Transverse colon (tissue), 4 donors: ENCODE data around the gene FCRL3. TPM values are rescaled to one million over a fixed set of nuclear protein-coding genes. Genes with fewer than 3 reads are reported as not detected.

ENCODE experiments used
- DNase-seq: peaks from one replicate; pipeline ENCODE4 v3.0.0-alpha.2; 2019
- H3K27ac ChIP-seq, 4 donors: fragments of 200-600 bp; sonication (generic); 2 replicates each; pipeline ENCODE4 v1.5.1; 2016 to 2018; ENCODE audit warnings: inconsistent platforms in 4 of 4
- H3K27me3 ChIP-seq: fragments of 200-600 bp; sonication (generic); 2 replicates; pipeline ENCODE4 v1.5.1; 2017; ENCODE audit warnings: inconsistent platforms
- H3K36me3 ChIP-seq, 4 donors: fragments of 200-600 bp; sonication (generic); 2 replicates each; pipeline ENCODE4 v1.5.1; 2017 to 2019; ENCODE audit warnings: inconsistent platforms in 4 of 4
- H3K4me1 ChIP-seq, 4 donors: fragments of 200-600 bp; sonication (generic); 2 replicates each; pipeline ENCODE4 v1.5.1; 2017 to 2020; ENCODE audit warnings: inconsistent platforms in 4 of 4
- H3K4me3 ChIP-seq, 4 donors: fragments of 200-600 bp; sonication (generic); 1 replicate in 1 of 4; 2 replicates in 3 of 4; pipeline versions ENCODE4 v1.5.1 to v1.6.1; 2017 to 2019; ENCODE audit warnings: inconsistent platforms in 4 of 4
- H3K9me3 ChIP-seq, 2 donors: fragments of 200-600 bp; sonication (generic); 2 replicates each; pipeline ENCODE4 v1.5.1; 2017 to 2019; ENCODE audit warnings: inconsistent platforms in 2 of 2
- CTCF ChIP-seq, 5 experiments: fragments of 200-600 bp in 3 of 5; fragments of 450-650 bp in 2 of 5; sonication (generic) in 3 of 5; IDR thresholded peaks; 1 replicate in 2 of 5; 2 replicates in 3 of 5; pipeline ENCODE4 v1.5.1; 2016 to 2017; ENCODE audit warnings: antibody characterized with exemption in 5 of 5, inconsistent platforms in 3 of 5, mild to moderate bottlenecking in 2 of 5, moderate library complexity in 1 of 5
- EP300 ChIP-seq: sonication (generic); formaldehyde crosslinking; IDR thresholded peaks from one replicate; pipeline ENCODE4 v1.6.1; 2017; ENCODE audit warnings: antibody characterized with exemption, low read depth
- POLR2A ChIP-seq: fragments of 450-650 bp; IDR thresholded peaks from one replicate; pipeline ENCODE4 v1.6.1; 2016; ENCODE audit warnings: antibody characterized with exemption, mild to moderate bottlenecking, moderate library complexity
- POLR2AphosphoS5 ChIP-seq, 3 donors: sonication (generic); formaldehyde crosslinking; IDR thresholded peaks; one replicate each; pipeline ENCODE4 v1.6.1; 2016; ENCODE audit warnings: antibody characterized with exemption in 3 of 3
- WGBS, 2 donors: methylation state at CpG; one replicate each; pipeline ENCODE4 v1.1.5; 2018; ENCODE audit warnings: low coverage in 1 of 2; 5-methylcytosine and 5-hydroxymethylcytosine counted together
- in situ Hi-C, 4 donors: fragments of 200-750 bp; cut with MboI; loops; one replicate each; pipeline versions ENCODE4 v1.15.0 to v1.15.1; 2017; ENCODE audit warnings: low sequenced_read_pairs in 3 of 4, low pct_ligation_motif_present in 1 of 4, low pct_unique_long_range_greater_than_20kb in 1 of 4
- intact Hi-C: fragments of 100-400 bp; cut with DNase I; formaldehyde crosslinking; loops from one replicate; pipeline ENCODE4 v1.15.1; 2023; ENCODE audit warnings: low total_unique reads
- total RNA-seq, 4 donors: library from RNA; depleted of rRNA; stranded (reverse); fragments of >200 nt; gene quantifications; one replicate each; pipeline ENCODE4 v1.1.0, GENCODE V29; 2016

The FCRL3 gene
- total RNA-seq, 4 donors from 2014 or later, result 4.0 to 4.9 TPM; not detected in 2

- H3K36me3 ChIP-seq, result no peaks in the 10 kb centered on the region
- no peak for TF ChIP-seq POLR2A
- TF ChIP-seq POLR2AphosphoS5 (IDR thresholded peaks at IDR 0.05), result no peak
- TF ChIP-seq EP300, result no peak
- no peak for TF ChIP-seq CTCF (IDR thresholded peaks at IDR 0.05)
- no peaks in the 10 kb centered on the region for H3K9me3 ChIP-seq
- intact Hi-C loops (no loop called here), in situ Hi-C loops (no loop called here)
- WGBS, 2 donors, result 51 to 52% methylated on average over 3 of the region's 3 CpGs
- H3K27me3 ChIP-seq, result peaks cover 20% of the 10 kb centered on the region
- no peak overlapping the region for H3K4me3 ChIP-seq
- DNase-seq, result no peak
- no peak overlapping the region for H3K27ac ChIP-seq
- H3K4me1 ChIP-seq, result no peaks in the 10 kb centered on the region
Measured at GRCh38 chr1:157653494-157653873, 47.1 kb downstream of the FCRL3 start.

- in situ Hi-C loops (no loop called here), intact Hi-C loops (no loop called here)
- peaks cover 24% of the 10 kb centered on the region for H3K27me3 ChIP-seq
- no peak overlapping the region for H3K4me3 ChIP-seq
- TF ChIP-seq EP300, result no peak
- TF ChIP-seq POLR2AphosphoS5 (IDR thresholded peaks at IDR 0.05), result no peak
- TF ChIP-seq POLR2A, result no peak
- TF ChIP-seq CTCF (IDR thresholded peaks at IDR 0.05), result no peak
- 57 to 59% methylated on average over 5 of the region's 5 CpGs for WGBS, 2 donors
- H3K4me1 ChIP-seq, result no peaks in the 10 kb centered on the region
- no peaks in the 10 kb centered on the region for H3K36me3 ChIP-seq
- no peak overlapping the region for H3K27ac ChIP-seq
- no peaks in the 10 kb centered on the region for H3K9me3 ChIP-seq
- DNase-seq, result no peak
Measured at GRCh38 chr1:157652859-157653493, 47.6 kb downstream of the FCRL3 start.

GRCh38 chr1:157648317-157648716, 52.3 kb downstream of the FCRL3 start:
- intact Hi-C loops, result no loop called here
- Histone ChIP-seq H3K4me1 (no peaks in the 10 kb centered on the region), H3K27me3 (peaks cover 10% of the 10 kb centered on the region), H3K4me3 (no peak overlapping the region), H3K36me3 (no peaks in the 10 kb centered on the region), H3K27ac (no peak overlapping the region), H3K9me3 (no peaks in the 10 kb centered on the region)
- no peak for DNase-seq
- in situ Hi-C loops, result no loop called here
- TF ChIP-seq POLR2AphosphoS5 (IDR thresholded peaks at IDR 0.05), result no peak
- no peak for TF ChIP-seq POLR2A
- TF ChIP-seq CTCF (IDR thresholded peaks at IDR 0.05), result no peak
- TF ChIP-seq EP300, result no peak
- WGBS, 2 donors, result 80 to 86% methylated on average over 1 to 3 of the region's 3 CpGs

DNA sequence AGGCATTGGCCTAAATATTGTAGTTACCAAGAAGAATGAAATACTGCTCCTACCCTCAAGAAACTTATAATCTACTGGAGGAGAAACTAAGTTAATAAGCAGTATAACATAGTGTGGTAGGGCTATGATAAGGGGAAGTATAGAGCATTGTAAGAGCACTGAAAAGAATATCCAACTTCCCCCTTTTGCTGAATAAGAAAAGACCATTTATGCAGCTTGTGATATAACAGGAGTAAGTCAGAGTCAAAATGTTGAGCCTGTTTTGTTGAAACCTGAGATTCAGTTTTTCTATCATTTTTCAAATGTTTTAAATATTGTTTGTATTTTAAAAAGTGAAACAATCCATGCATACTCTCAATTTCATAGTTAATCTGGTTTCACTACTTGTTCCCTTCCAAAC, 54.4 kb downstream of the FCRL3 start:
- Histone ChIP-seq H3K4me1 (no peaks in the 10 kb centered on the region), H3K27ac (no peak overlapping the region), H3K36me3 (no peaks in the 10 kb centered on the region), H3K9me3 (no peaks in the 10 kb centered on the region), H3K27me3 (peaks cover 10% of the 10 kb centered on the region), H3K4me3 (no peak overlapping the region)
- in situ Hi-C loops (no loop called here), intact Hi-C loops (no loop called here)
- TF ChIP-seq POLR2AphosphoS5 (IDR thresholded peaks at IDR 0.05) (no peak), EP300 (no peak), POLR2A (no peak), CTCF (IDR thresholded peaks at IDR 0.05) (no peak)
- DNase-seq, result no peak
